MM.1S (cell line): ENCODE results near the gene NGDN.

ENCODE experiments used
- DNase-seq: peaks from one replicate; pipeline ENCODE4 v3.0.0-alpha.2; 2015
- H2AFZ ChIP-seq: fragments of 300-600 bp; sonication (generic); 2 replicates; pipeline ENCODE4 v1.6.0; 2016; ENCODE audit warnings: antibody characterized with exemption, low read length
- H3F3A ChIP-seq: fragments of 300-600 bp; sonication (generic); 2 replicates; pipeline ENCODE4 v1.6.1; 2016; ENCODE audit warnings: mild to moderate bottlenecking, antibody characterized with exemption, low read length, moderate library complexity, mixed read lengths; ENCODE audit not compliant: insufficient read depth
- H3K27ac ChIP-seq: fragments of 300-600 bp; sonication (generic); 2 replicates; pipeline ENCODE4 v1.5.1; 2016; ENCODE audit warnings: mild to moderate bottlenecking, low read length
- H3K27me3 ChIP-seq: fragments of 300-600 bp; sonication (generic); replicated peaks from 2 replicates; pipeline ENCODE4 v1.6.0; 2016; ENCODE audit warnings: low read length; ENCODE audit not compliant: insufficient read depth
- H3K36me3 ChIP-seq: fragments of 300-600 bp; sonication (generic); replicated peaks from 2 replicates; pipeline ENCODE4 v1.6.1; 2016; ENCODE audit warnings: mild to moderate bottlenecking, low read length, mixed read lengths; ENCODE audit not compliant: insufficient read depth
- H3K4me1 ChIP-seq: fragments of 300-600 bp; sonication (generic); 2 replicates; pipeline ENCODE4 v1.6.1; 2016; ENCODE audit warnings: low read length, mixed read lengths
- H3K4me2 ChIP-seq: fragments of 300-600 bp; sonication (generic); 2 replicates; pipeline ENCODE4 v1.6.0; 2016; ENCODE audit warnings: low read depth, low read length
- H3K4me3 ChIP-seq: fragments of 300-600 bp; sonication (generic); 2 replicates; pipeline ENCODE4 v1.5.1; 2016; ENCODE audit warnings: low read length, mixed read lengths
- H3K79me2 ChIP-seq: fragments of 300-600 bp; sonication (generic); 2 replicates; pipeline ENCODE4 v1.6.1; 2016; ENCODE audit warnings: mixed run types, low read length, mixed read lengths
- H3K9ac ChIP-seq: fragments of 300-600 bp; sonication (generic); 2 replicates; pipeline ENCODE4 v1.6.1; 2016; ENCODE audit warnings: low read length, mixed read lengths
- H3K9me2 ChIP-seq: fragments of 300-600 bp; sonication (generic); replicated peaks from 2 replicates; pipeline ENCODE4 v1.6.1; 2016; ENCODE audit warnings: mild to moderate bottlenecking, low read length, mixed read lengths; ENCODE audit not compliant: insufficient read depth
- H3K9me3 ChIP-seq: fragments of 300-600 bp; sonication (generic); replicated peaks from 2 replicates; pipeline ENCODE4 v1.6.1; 2016; ENCODE audit warnings: mild to moderate bottlenecking, low read length, mixed read lengths; ENCODE audit not compliant: insufficient read depth
- H4K20me1 ChIP-seq: fragments of 300-600 bp; sonication (generic); 2 replicates; pipeline ENCODE4 v1.6.1; 2016; ENCODE audit warnings: mild to moderate bottlenecking, low read length, moderate library complexity, mixed read lengths; ENCODE audit not compliant: insufficient read depth
- EZH2 ChIP-seq: fragments of 300-600 bp; sonication (generic); optimal IDR thresholded peaks from 2 replicates; pipeline ENCODE3; 2017; ENCODE audit warnings: low read depth, mild to moderate bottlenecking, antibody characterized with exemption, low read length, mixed read lengths
- EZH2phosphoT487 ChIP-seq: fragments of 300-600 bp; sonication (generic); IDR thresholded peaks from 2 replicates; pipeline ENCODE4 v1.6.1; 2018; ENCODE audit warnings: antibody characterized with exemption, low read length
- TF ChIP-seq, protein P1 (sequence below): fragments of 300-600 bp; sonication (generic); IDR thresholded peaks from 2 replicates; pipeline ENCODE4 v1.5.1; 2016; ENCODE audit warnings: antibody characterized with exemption, low read length, mixed read lengths

Gene NGDN

GRCh38 chr14:23523229-23524016 is 53.9 kb downstream of the NGDN start:
- H3K9me2 ChIP-seq, result no peaks in the 10 kb centered on the region
- no peak overlapping the region for H3K27ac ChIP-seq
- H3K4me3 ChIP-seq, result no peak overlapping the region
- no peak overlapping the region for H3K9ac ChIP-seq
- H4K20me1 ChIP-seq, result no peaks in the 10 kb centered on the region
- no peaks in the 10 kb centered on the region for H3F3A ChIP-seq
- no peaks in the 10 kb centered on the region for H3K9me3 ChIP-seq
- TF ChIP-seq EZH2phosphoT487, result no peak
- TF ChIP-seq, protein P1, sequence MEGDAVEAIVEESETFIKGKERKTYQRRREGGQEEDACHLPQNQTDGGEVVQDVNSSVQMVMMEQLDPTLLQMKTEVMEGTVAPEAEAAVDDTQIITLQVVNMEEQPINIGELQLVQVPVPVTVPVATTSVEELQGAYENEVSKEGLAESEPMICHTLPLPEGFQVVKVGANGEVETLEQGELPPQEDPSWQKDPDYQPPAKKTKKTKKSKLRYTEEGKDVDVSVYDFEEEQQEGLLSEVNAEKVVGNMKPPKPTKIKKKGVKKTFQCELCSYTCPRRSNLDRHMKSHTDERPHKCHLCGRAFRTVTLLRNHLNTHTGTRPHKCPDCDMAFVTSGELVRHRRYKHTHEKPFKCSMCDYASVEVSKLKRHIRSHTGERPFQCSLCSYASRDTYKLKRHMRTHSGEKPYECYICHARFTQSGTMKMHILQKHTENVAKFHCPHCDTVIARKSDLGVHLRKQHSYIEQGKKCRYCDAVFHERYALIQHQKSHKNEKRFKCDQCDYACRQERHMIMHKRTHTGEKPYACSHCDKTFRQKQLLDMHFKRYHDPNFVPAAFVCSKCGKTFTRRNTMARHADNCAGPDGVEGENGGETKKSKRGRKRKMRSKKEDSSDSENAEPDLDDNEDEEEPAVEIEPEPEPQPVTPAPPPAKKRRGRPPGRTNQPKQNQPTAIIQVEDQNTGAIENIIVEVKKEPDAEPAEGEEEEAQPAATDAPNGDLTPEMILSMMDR, result no peak
- no peak for TF ChIP-seq EZH2
- H3K4me2 ChIP-seq, result no peak overlapping the region
- no peak overlapping the region for H2AFZ ChIP-seq
- H3K27me3 ChIP-seq, result no peaks in the 10 kb centered on the region
- no peaks in the 10 kb centered on the region for H3K79me2 ChIP-seq
- H3K4me1 ChIP-seq, result no peaks in the 10 kb centered on the region
- no peak for DNase-seq
- no peaks in the 10 kb centered on the region for H3K36me3 ChIP-seq

- Histone ChIP-seq H3K4me2 (no peak overlapping the region), H3K27me3 (no peaks in the 10 kb centered on the region), H3K27ac (no peak overlapping the region), H4K20me1 (no peaks in the 10 kb centered on the region), H3K9ac (no peak overlapping the region), H2AFZ (no peak overlapping the region), H3F3A (no peaks in the 10 kb centered on the region), H3K4me3 (no peak overlapping the region), H3K79me2 (no peaks in the 10 kb centered on the region), H3K9me2 (no peaks in the 10 kb centered on the region), H3K4me1 (no peaks in the 10 kb centered on the region), H3K36me3 (no peaks in the 10 kb centered on the region), H3K9me3 (no peaks in the 10 kb centered on the region)
- no peak for DNase-seq
- TF ChIP-seq, protein P1, result no peak
- no peak for TF ChIP-seq EZH2
- no peak for TF ChIP-seq EZH2phosphoT487
Measured at GRCh38 chr14:23524954-23525353, 55.5 kb downstream of the NGDN start.

DNA sequence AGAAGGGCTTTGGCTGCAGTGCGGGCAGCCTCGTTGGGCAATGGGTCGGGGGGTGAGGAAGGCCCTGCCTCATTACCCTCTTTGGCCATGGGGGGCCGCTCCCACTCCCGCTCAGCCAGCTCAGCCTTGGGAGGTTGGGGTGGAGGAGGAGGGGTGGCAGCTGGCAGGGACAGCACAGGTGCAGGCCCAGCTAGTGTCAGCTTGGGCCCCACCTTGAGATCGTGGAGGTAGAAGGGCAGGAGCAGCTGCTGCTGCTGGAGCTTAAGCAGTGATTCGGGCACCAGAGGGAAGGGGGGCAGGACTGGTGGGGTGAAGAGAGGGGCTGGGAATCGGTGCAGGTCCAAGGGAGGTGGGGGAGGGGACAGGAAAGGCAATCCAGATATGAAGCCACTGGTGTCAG is 56.1 kb downstream of the NGDN start:
- Histone ChIP-seq H3K27me3 (no peaks in the 10 kb centered on the region), H4K20me1 (no peaks in the 10 kb centered on the region), H3F3A (no peaks in the 10 kb centered on the region), H3K79me2 (no peaks in the 10 kb centered on the region), H2AFZ (no peak overlapping the region), H3K4me3 (no peak overlapping the region), H3K9me2 (no peaks in the 10 kb centered on the region), H3K36me3 (no peaks in the 10 kb centered on the region), H3K9ac (no peak overlapping the region), H3K27ac (no peak overlapping the region), H3K4me1 (no peaks in the 10 kb centered on the region), H3K4me2 (no peak overlapping the region), H3K9me3 (no peaks in the 10 kb centered on the region)
- TF ChIP-seq, protein P1, result no peak
- TF ChIP-seq EZH2phosphoT487 (no peak), EZH2 (no peak)
- no peak for DNase-seq
